ENCODE measurements around the gene NCAPG2.

NCAPG2 gene

GRCh38 chr7:158683541-158683940 lies 21.1 kb downstream of the NCAPG2 start:
- 85% methylated on average over 2 of the region's 2 CpGs for WGBS

GRCh38 chr7:158682456-158682855 lies 22.1 kb downstream of the NCAPG2 start:
- no peak overlapping the region for H3K9ac ChIP-seq (ENCODE audit: low read length)
- H3K18ac ChIP-seq (ENCODE audit: low read depth in 1 of 2, low read length in 2 of 2) = no peak overlapping the region
- H3K4me3 ChIP-seq (ENCODE audit: insufficient read depth in 1 of 2, low read depth in 1 of 2, low read length in 2 of 2) = no peak overlapping the region
- no peak for DNase-seq
- H3K36me3 ChIP-seq (ENCODE audit: control insufficient read depth in 1 of 2, insufficient read depth in 2 of 2, low read depth in 1 of 2, low read length in 2 of 2) = peaks cover 3 to 20% of the 10 kb centered on the region in 2 experiments
- no peak overlapping the region for H2AK5ac ChIP-seq (ENCODE audit: low read length, severe bottlenecking)
- no peak overlapping the region for H3K27ac ChIP-seq (ENCODE audit: low read length, poor library complexity, severe bottlenecking)
- H3K14ac ChIP-seq (ENCODE audit: low read length in 2 of 2) = no peak overlapping the region
- H3K4me1 ChIP-seq (ENCODE audit: control insufficient read depth, insufficient read depth, low read depth, low read length) = peaks cover 8% of the 10 kb centered on the region
- no peaks in the 10 kb centered on the region for H3K9me3 ChIP-seq (ENCODE audit: control insufficient read depth, low read length)
- no peaks in the 10 kb centered on the region for H3K27me3 ChIP-seq (ENCODE audit: control insufficient read depth in 1 of 2, insufficient read depth in 1 of 2, low read length in 2 of 2)
- no peak overlapping the region for H2BK15ac ChIP-seq (ENCODE audit: low read depth, poor library complexity, severe bottlenecking)
- no peak overlapping the region for H2BK5ac ChIP-seq (ENCODE audit: low read depth, low read length, poor library complexity, severe bottlenecking)
- H3K23ac ChIP-seq (ENCODE audit: low read length in 2 of 2) = no peak overlapping the region
- H2AFZ ChIP-seq (ENCODE audit: low read depth, low read length) = no peak overlapping the region
- H4K8ac ChIP-seq (ENCODE audit: low read length) = no peak overlapping the region
- no peak overlapping the region for H2BK120ac ChIP-seq (ENCODE audit: low read depth, low read length)
- H2BK12ac ChIP-seq (ENCODE audit: low read length in 2 of 2) = no peak overlapping the region
- H4K91ac ChIP-seq (ENCODE audit: low read length) = no peak overlapping the region
- no peak overlapping the region for H3K4me2 ChIP-seq (ENCODE audit: low read length, poor library complexity, severe bottlenecking)
- H3K4ac ChIP-seq (ENCODE audit: low read depth in 1 of 2, low read length in 2 of 2) = no peak overlapping the region
- peaks cover 6% of the 10 kb centered on the region for H3K79me1 ChIP-seq (replicated peaks; ENCODE audit: low read length, poor library complexity, severe bottlenecking)

More at GRCh38 chr7:158683541-158683940, 21.1 kb downstream of the NCAPG2 start:
- peaks cover 5% of the 10 kb centered on the region for H3K79me1 ChIP-seq (replicated peaks; ENCODE audit: low read length, poor library complexity, severe bottlenecking)
- DNase-seq = peak; percentile 18
- no peak overlapping the region for H2BK15ac ChIP-seq (ENCODE audit: low read depth, poor library complexity, severe bottlenecking)
- H4K91ac ChIP-seq (ENCODE audit: low read length) = no peak overlapping the region
- H3K4me2 ChIP-seq (ENCODE audit: low read length, poor library complexity, severe bottlenecking) = no peak overlapping the region
- H2BK12ac ChIP-seq (ENCODE audit: low read length in 2 of 2) = no peak overlapping the region
- peak overlapping the region; percentile 15 for H4K8ac ChIP-seq (ENCODE audit: low read length)
- H3K18ac ChIP-seq (ENCODE audit: low read depth in 1 of 2, low read length in 2 of 2) = no peak overlapping the region
- no peak overlapping the region for H2BK120ac ChIP-seq (ENCODE audit: low read depth, low read length)
- peak overlapping the region; percentile 21 for H3K27ac ChIP-seq (ENCODE audit: low read length, poor library complexity, severe bottlenecking)
- H2AFZ ChIP-seq (ENCODE audit: low read depth, low read length) = no peak overlapping the region
- no peaks in the 10 kb centered on the region for H3K27me3 ChIP-seq (ENCODE audit: control insufficient read depth in 1 of 2, insufficient read depth in 1 of 2, low read length in 2 of 2)
- H3K36me3 ChIP-seq (ENCODE audit: control insufficient read depth in 1 of 2, insufficient read depth in 2 of 2, low read depth in 1 of 2, low read length in 2 of 2) = peaks cover 3 to 29% of the 10 kb centered on the region in 2 experiments
- no peak overlapping the region for H2BK5ac ChIP-seq (ENCODE audit: low read depth, low read length, poor library complexity, severe bottlenecking)
- H3K23ac ChIP-seq (ENCODE audit: low read length in 2 of 2) = no peak overlapping the region
- no peak overlapping the region for H3K9ac ChIP-seq (ENCODE audit: low read length)
- no peak overlapping the region for H3K14ac ChIP-seq (ENCODE audit: low read length in 2 of 2)
- H3K4ac ChIP-seq (ENCODE audit: low read depth in 1 of 2, low read length in 2 of 2) = no peak overlapping the region
- H2AK5ac ChIP-seq (ENCODE audit: low read length, severe bottlenecking) = peak overlapping the region; percentile 65
- no peak overlapping the region for H3K4me3 ChIP-seq (ENCODE audit: insufficient read depth in 1 of 2, low read depth in 1 of 2, low read length in 2 of 2)
- no peaks in the 10 kb centered on the region for H3K9me3 ChIP-seq (ENCODE audit: control insufficient read depth, low read length)
- H3K4me1 ChIP-seq (ENCODE audit: control insufficient read depth, insufficient read depth, low read depth, low read length) = peaks cover 9% of the 10 kb centered on the region

GRCh38 chr7:158680754-158681153 lies 23.9 kb downstream of the NCAPG2 start:
- no peaks in the 10 kb centered on the region for H3K9me3 ChIP-seq (ENCODE audit: control insufficient read depth, low read length)
- H4K8ac ChIP-seq (ENCODE audit: low read length) = no peak overlapping the region
- no peak overlapping the region for H3K18ac ChIP-seq (ENCODE audit: low read depth in 1 of 2, low read length in 2 of 2)
- H3K36me3 ChIP-seq (ENCODE audit: control insufficient read depth in 1 of 2, insufficient read depth in 2 of 2, low read depth in 1 of 2, low read length in 2 of 2) = peaks cover 0 to 12% of the 10 kb centered on the region in 2 experiments
- H2BK15ac ChIP-seq (ENCODE audit: low read depth, poor library complexity, severe bottlenecking) = no peak overlapping the region
- DNase-seq = no peak
- no peaks in the 10 kb centered on the region for H3K27me3 ChIP-seq (ENCODE audit: control insufficient read depth in 1 of 2, insufficient read depth in 1 of 2, low read length in 2 of 2)
- no peak overlapping the region for H3K4ac ChIP-seq (ENCODE audit: low read depth in 1 of 2, low read length in 2 of 2)
- H3K4me1 ChIP-seq (ENCODE audit: control insufficient read depth, insufficient read depth, low read depth, low read length) = peaks cover 5% of the 10 kb centered on the region
- H3K4me2 ChIP-seq (ENCODE audit: low read length, poor library complexity, severe bottlenecking) = no peak overlapping the region
- H4K91ac ChIP-seq (ENCODE audit: low read length) = no peak overlapping the region
- H2AK5ac ChIP-seq (ENCODE audit: low read length, severe bottlenecking) = no peak overlapping the region
- no peak overlapping the region for H3K27ac ChIP-seq (ENCODE audit: low read length, poor library complexity, severe bottlenecking)
- no peak overlapping the region for H2AFZ ChIP-seq (ENCODE audit: low read depth, low read length)
- H3K79me1 ChIP-seq (replicated peaks; ENCODE audit: low read length, poor library complexity, severe bottlenecking) = peaks cover 3% of the 10 kb centered on the region
- H3K14ac ChIP-seq (ENCODE audit: low read length in 2 of 2) = no peak overlapping the region
- no peak overlapping the region for H2BK5ac ChIP-seq (ENCODE audit: low read depth, low read length, poor library complexity, severe bottlenecking)
- H3K9ac ChIP-seq (ENCODE audit: low read length) = no peak overlapping the region
- H3K23ac ChIP-seq (ENCODE audit: low read length in 2 of 2) = no peak overlapping the region
- no peak overlapping the region for H3K4me3 ChIP-seq (ENCODE audit: insufficient read depth in 1 of 2, low read depth in 1 of 2, low read length in 2 of 2)
- no peak overlapping the region for H2BK12ac ChIP-seq (ENCODE audit: low read length in 2 of 2)
- 100% methylated on average over 1 of the region's 3 CpGs for WGBS
- no peak overlapping the region for H2BK120ac ChIP-seq (ENCODE audit: low read depth, low read length)

GRCh38 chr7:158676906-158677305 lies 27.7 kb downstream of the NCAPG2 start:
- Histone ChIP-seq H3K18ac (ENCODE audit: low read depth in 1 of 2, low read length in 2 of 2) (no peak overlapping the region), H3K79me1 (replicated peaks; ENCODE audit: low read length, poor library complexity, severe bottlenecking) (peaks cover 10% of the 10 kb centered on the region), H3K9me3 (ENCODE audit: control insufficient read depth, low read length) (no peaks in the 10 kb centered on the region), H3K23ac (ENCODE audit: low read length in 2 of 2) (no peak overlapping the region), H4K91ac (ENCODE audit: low read length) (no peak overlapping the region), H3K27ac (ENCODE audit: low read length, poor library complexity, severe bottlenecking) (no peak overlapping the region), H2BK120ac (ENCODE audit: low read depth, low read length) (no peak overlapping the region), H2AFZ (ENCODE audit: low read depth, low read length) (no peak overlapping the region), H3K4me1 (ENCODE audit: control insufficient read depth, insufficient read depth, low read depth, low read length) (peaks cover 8% of the 10 kb centered on the region), H2BK5ac (ENCODE audit: low read depth, low read length, poor library complexity, severe bottlenecking) (no peak overlapping the region), H2BK12ac (ENCODE audit: low read length in 2 of 2) (no peak overlapping the region), H2BK15ac (ENCODE audit: low read depth, poor library complexity, severe bottlenecking) (no peak overlapping the region), H3K27me3 (ENCODE audit: control insufficient read depth in 1 of 2, insufficient read depth in 1 of 2, low read length in 2 of 2) (no peaks in the 10 kb centered on the region), H3K4ac (ENCODE audit: low read depth in 1 of 2, low read length in 2 of 2) (no peak overlapping the region), H4K8ac (ENCODE audit: low read length) (no peak overlapping the region), H2AK5ac (ENCODE audit: low read length, severe bottlenecking) (no peak overlapping the region), H3K4me2 (ENCODE audit: low read length, poor library complexity, severe bottlenecking) (no peak overlapping the region), H3K9ac (ENCODE audit: low read length) (peak overlapping the region; percentile 19), H3K14ac (ENCODE audit: low read length in 2 of 2) (no peak overlapping the region), H3K4me3 (ENCODE audit: insufficient read depth in 1 of 2, low read depth in 1 of 2, low read length in 2 of 2) (no peak overlapping the region), H3K36me3 (ENCODE audit: control insufficient read depth in 1 of 2, insufficient read depth in 2 of 2, low read depth in 1 of 2, low read length in 2 of 2) (peaks cover 7 to 12% of the 10 kb centered on the region in 2 experiments)
- DNase-seq = no peak
- WGBS = 90% methylated on average over 3 of the region's 3 CpGs
